Activated CD4-positive, CD25-positive, alpha-beta regulatory T cell treated with anti-CD3 and anti-CD28 coated beads, Interleukin-2, amount 50 U/mL, for 24 hours (primary cell): ENCODE data around the gene AFDN.

ENCODE experiments used
- ATAC-seq, 2 donors: fragments of 150-1000 bp; cut with Tn5 transposase; one replicate each; pipeline ENCODE4 v1.10.0; 2021; ENCODE audit warnings: mild to moderate bottlenecking in 1 of 2, moderate library complexity in 1 of 2

Gene AFDN

GRCh38 chr6:168007592-168008338 is 181.1 kb downstream of the AFDN start:
- ATAC-seq, result no peak

GRCh38 chr6:168009331-168009730 is 182.6 kb downstream of the AFDN start:
- ATAC-seq, result no peak

- ATAC-seq, result no peak
These were observed 184.6 kb downstream of the AFDN start for GRCh38 chr6:168011291-168011690.

DNA sequence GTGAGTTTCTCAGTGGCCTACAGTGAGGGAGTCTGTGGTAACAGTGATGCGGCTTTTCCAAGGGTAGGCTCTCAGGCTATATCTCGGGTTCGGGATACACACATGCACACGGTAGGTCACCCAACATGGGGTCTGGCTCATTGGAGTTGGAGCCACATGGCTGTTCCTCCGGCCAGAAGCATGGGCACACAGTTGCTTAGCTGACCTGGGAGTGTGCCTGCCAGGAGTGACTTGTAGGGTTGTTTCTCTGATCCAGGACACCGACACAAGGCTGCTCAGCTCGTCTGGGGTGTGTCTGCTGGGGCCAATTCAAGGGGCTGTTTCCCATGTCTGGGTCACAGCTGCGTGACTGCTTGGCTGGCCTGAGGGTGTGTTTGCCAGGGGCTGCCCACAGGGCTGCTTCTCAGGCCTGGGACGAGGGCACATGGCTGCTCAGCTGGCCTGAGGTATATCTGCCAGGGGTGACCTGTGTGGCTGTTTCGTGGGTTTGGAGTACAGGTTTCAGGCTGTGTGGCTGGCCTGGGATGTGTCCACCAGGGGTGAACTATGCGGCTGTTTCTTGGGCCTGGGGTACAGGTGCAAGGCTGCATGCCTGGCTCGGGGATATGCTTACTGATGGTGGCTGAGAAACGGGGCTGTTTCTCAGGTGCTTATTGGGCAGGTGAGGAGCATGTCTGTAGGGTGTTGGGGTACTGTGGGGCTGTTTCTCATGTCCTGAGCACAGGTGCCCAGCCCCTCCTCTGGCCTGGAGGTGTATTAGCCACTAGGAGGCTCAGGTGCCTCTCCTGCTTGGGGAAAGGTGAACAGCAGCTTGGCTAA is 185.9 kb downstream of the AFDN start:
- no peak for ATAC-seq

GRCh38 chr6:168013250-168013915 is 186.7 kb downstream of the AFDN start:
- no peak for ATAC-seq

DNA sequence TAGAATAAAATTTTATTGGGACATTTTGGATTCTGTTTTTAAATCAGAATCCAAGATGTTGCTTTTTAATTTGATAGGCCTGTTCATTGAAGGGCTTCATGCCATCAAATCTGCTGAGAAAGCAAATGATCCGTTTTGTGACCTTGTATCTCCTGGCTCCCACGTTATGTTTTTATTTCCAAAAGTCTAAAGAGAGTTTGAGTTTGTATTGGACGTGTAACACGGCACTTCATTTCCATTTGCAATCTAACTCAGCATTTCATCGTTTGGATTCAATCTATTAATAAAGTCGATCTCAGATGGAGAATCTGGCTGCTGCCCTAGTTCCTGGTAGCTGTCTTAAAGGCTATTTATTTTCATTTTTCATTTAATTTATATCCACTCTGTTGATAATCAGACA is 187.7 kb downstream of the AFDN start:
- no peak for ATAC-seq

DNA sequence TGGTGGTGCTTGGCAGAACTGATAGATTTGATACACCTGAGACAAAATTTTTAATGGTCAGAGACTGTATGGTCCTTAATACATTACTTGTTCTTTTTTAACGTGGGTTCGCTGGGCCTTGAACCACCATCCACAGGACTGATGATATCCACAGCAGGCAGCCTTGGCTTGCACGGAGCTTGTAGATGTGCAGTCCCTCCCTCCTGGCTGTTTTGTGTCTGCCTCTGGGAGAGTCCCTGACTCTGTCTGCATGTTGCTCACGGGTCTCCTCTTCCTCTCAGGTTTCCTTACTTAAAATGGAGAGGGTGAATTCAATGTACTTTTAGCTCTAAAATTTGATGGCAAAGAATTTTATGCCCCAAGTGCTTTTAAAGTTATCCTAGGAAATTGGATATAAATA is 188.3 kb downstream of the AFDN start:
- no peak for ATAC-seq

- ATAC-seq, result no peak
These were observed 188.9 kb downstream of the AFDN start for GRCh38 chr6:168015482-168016175.

GRCh38 chr6:168016176-168016620 is 189.5 kb downstream of the AFDN start:
- no peak for ATAC-seq

DNA sequence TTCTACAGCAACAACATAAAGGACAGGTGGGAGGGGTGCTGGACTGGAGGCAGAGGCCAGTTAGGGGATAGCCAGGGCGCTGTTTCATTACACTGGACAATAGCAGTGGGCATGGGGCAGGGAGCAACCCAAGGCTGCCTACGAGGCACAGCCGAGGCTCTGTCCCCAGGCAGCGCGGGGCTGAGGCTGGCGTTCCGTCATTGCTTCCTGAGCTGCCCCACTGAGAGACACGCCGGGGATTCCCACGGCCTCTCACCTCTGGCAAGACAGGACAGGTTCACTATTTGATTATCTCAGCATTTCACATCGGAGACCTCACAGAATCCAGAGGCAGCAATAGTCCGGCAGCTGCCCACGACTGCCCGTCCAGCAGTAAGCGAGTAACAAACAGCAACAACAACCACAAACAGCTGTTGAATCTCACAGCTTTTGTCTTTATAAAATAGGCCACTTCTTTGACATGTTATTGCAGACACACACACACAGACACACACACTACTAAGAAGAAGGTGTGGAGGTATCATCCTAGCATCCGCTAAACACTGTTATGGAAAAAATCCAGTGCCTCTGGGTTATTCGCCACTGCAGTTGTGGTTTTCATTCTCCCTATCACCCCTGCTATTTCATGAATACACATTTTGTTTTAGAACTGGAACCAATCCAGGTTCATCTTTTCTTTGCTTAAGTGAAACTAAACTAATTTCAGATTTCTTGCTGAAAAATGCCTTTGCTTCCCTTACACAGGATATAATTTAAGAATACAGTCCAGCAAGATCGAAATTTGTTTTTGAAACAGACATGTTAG is 190.2 kb downstream of the AFDN start:
- no peak for ATAC-seq

- ATAC-seq, result no peak
These were observed 190.9 kb downstream of the AFDN start for GRCh38 chr6:168017629-168018028.

DNA sequence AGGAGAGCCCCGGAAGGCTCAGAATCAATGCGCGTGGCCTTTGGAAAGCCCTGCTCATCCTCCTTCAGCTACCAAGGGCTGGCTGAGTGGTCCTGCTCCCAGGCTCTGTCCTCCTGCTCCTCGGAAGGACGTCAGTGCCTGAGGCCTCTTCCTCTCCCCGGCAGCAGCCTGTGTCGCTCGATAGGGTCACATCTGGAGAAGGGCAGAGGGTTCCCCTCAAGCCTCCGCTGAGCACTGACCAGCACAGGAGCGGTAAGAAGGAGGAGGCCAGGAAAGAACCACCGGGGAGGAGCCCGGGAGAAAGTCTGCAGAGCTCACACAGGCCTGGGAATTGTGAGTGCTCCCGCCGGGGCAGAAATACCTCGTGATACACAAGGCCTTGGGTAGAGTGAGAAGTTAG is 192.0 kb downstream of the AFDN start:
- no peak for ATAC-seq

DNA sequence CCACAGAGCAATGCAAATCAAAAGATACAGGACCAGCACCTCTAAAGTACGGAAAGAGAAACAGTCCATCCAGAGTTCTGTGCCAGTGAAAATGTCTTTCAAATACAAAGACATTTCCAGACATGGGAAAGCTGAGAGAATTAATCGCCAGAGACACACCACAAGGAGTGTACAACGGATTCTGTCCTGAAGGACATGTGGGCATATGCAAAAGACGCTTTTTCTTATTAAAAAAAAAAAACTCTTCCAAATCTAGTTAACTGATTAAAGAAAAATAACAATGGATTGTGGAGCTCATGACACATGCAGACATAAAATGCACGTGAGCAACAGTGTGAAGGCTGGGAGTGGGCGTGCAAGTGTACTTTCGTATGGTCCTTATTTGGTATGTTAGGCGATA is 193.5 kb downstream of the AFDN start:
- ATAC-seq, result no peak

GRCh38 chr6:168021581-168021980 is 194.9 kb downstream of the AFDN start:
- no peak for ATAC-seq
